ENCODE measurements around the gene ACBD6. TPM values are rescaled to one million over a fixed set of nuclear protein-coding genes. Genes with fewer than 3 reads are reported as not detected.

ACBD6 gene
- total and polyA plus RNA-seq, 2 of the 4 experiments (the other 2 are of a cell fraction) = 52.5 to 59.1 TPM

DNA sequence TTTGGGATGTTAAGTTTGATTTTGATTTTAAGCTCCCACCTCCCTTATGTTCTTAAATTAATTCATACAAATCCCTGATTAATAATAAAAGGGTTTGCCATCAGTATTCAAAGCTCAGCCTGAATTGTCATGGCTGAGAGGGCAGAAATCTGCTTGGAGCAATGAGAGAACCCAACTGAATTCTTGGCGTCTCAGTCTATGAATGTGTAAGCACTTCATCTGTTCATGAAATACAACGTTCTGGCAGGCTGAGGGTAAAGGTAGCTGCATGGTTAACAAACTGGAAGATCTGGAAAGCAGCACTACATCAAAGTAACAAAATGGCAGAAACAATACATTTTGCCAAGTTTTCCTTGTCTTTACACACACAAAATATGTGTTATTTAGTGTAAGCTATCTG is 95.3 kb downstream of the ACBD6 start:
- CTCF ChIA-PET = no interaction called here
- no TSS peak for BruUV-seq (replicated peaks)
- dilution Hi-C loops (cut with HindIII; ENCODE audit: low sequenced_read_pairs, unreplicated experiment) = no loop called here

More for the DNA sequence above, 95.3 kb downstream of the ACBD6 start:
- intact Hi-C loops (cut with micrococcal nuclease) = no loop called here
- Histone ChIP-seq H3K4me2 (ENCODE audit: low read depth, low read length) (no peak overlapping the region), H3K9me1 (ENCODE audit: insufficient read depth, low read length) (no peaks in the 10 kb centered on the region), H3K36me3 (ENCODE audit: control insufficient read depth, insufficient read depth, low read length) (peaks cover 14% of the 10 kb centered on the region), H2BK5ac (ENCODE audit: low read depth, low read length, poor library complexity, severe bottlenecking) (no peak overlapping the region), H3K56ac (ENCODE audit: extremely low read depth, insufficient read depth, low read length) (no peak overlapping the region), H4K5ac (ENCODE audit: low read depth, low read length) (no peak overlapping the region), H3K4ac (ENCODE audit: low read depth, low read length) (no peak overlapping the region), H4K20me1 (ENCODE audit: insufficient read depth, low read length) (no peaks in the 10 kb centered on the region; the same call in 1 of the 2 replicates), H3K27ac (ENCODE audit: insufficient read depth, low read length) (no peak overlapping the region), H3K23ac (ENCODE audit: low read depth, low read length) (no peak overlapping the region), H2BK15ac (ENCODE audit: low read depth, low read length) (no peak overlapping the region), H3K4me1 (ENCODE audit: control insufficient read depth, insufficient read depth, low read length) (no peaks in the 10 kb centered on the region), H3K18ac (ENCODE audit: low read depth, low read length) (no peak overlapping the region), H2BK20ac (ENCODE audit: low read depth, low read length) (no peak overlapping the region), H3K4me3 (ENCODE audit: insufficient read depth, low read depth, low read length) (no peak overlapping the region), H4K8ac (ENCODE audit: low read depth in 2 of 2, low read length in 2 of 2) (no peak overlapping the region), H2AK9ac (replicated peaks; ENCODE audit: low read depth, low read length, poor library complexity) (no peak overlapping the region), H3K9ac (ENCODE audit: low read depth, low read length) (no peak overlapping the region), H2AFZ (replicated peaks; ENCODE audit: low read length, poor library complexity) (no peak overlapping the region), H3K27me3 (ENCODE audit: control insufficient read depth, insufficient read depth, low read length) (no peaks in the 10 kb centered on the region), H3K14ac (replicated peaks; ENCODE audit: low read depth, low read length) (no peak overlapping the region), H3K9me3 (ENCODE audit: control insufficient read depth, insufficient read depth, low read length) (no peaks in the 10 kb centered on the region), H3K79me1 (ENCODE audit: low read depth in 1 of 2, low read length in 2 of 2) (peaks cover 3 to 4% of the 10 kb centered on the region in 2 experiments; a peak in 3 of 4 replicates), H2BK120ac (ENCODE audit: low read depth, low read length) (no peak overlapping the region), H2AK5ac (ENCODE audit: low read depth, low read length) (no peak overlapping the region), H4K91ac (ENCODE audit: insufficient read depth, low read depth, low read length) (no peak overlapping the region)
- in situ Hi-C loops (cut with MboI; ENCODE audit: low sequenced_read_pairs) = loop anchor here (25.0 kb wide), 1 partner anchor 545 kb away; no protein-coding TSS in a partner anchor
- no peak for TF ChIP-seq SMC3 (IDR thresholded peaks at IDR 0.05; ENCODE audit: low read depth, low read length)
- TF ChIP-seq RCOR1 (IDR thresholded peaks at IDR 0.05; ENCODE audit: insufficient replicate concordance, low read length) = no peak
- no peak for TF ChIP-seq USF2 (IDR thresholded peaks at IDR 0.05; ENCODE audit: low read depth, low read length)
- TF ChIP-seq CHD1 (IDR thresholded peaks at IDR 0.05; ENCODE audit: low read depth, low read length) = no peak
- ATAC-seq (ENCODE audit: low read depth) (no peak), DNase-seq (no peak)
- POLR2A ChIA-PET (ENCODE audit: unreplicated experiment) = no interaction called here
- no CpG with 5 or more reads among the region's 2 CpGs for WGBS, 2 experiments (ENCODE audit: extremely low coverage in 2 of 2, insufficient read length in 1 of 2)
